Medulla oblongata (tissue), 1 donor: ENCODE results near the gene RPL27.
"Not testable (repeated sequence)": the region's sequence is repeated elsewhere in the genome, so short reads cannot be mapped to it uniquely, and the experiment has no call there.

Experiments
- DNase-seq: peaks from one replicate; pipeline ENCODE4 v3.0.0-alpha.2; 2015; ENCODE audit errors: extremely low spot score

Gene RPL27

GRCh38 chr17:42997984-42998938 lies at the start of gene RPL27:
RPL27 (plus strand) TSS chr17:42998419; CDS start chr17:42998751, 332 bp downstream.
- DNase-seq = peak; percentile 100

GRCh38 chr17:42950044-42950783 lies 48.0 kb upstream of the RPL27 start:
- no peak for DNase-seq

- DNase-seq = no peak
Measured at GRCh38 chr17:42953669-42954068, 44.5 kb upstream of the RPL27 start.

DNA sequence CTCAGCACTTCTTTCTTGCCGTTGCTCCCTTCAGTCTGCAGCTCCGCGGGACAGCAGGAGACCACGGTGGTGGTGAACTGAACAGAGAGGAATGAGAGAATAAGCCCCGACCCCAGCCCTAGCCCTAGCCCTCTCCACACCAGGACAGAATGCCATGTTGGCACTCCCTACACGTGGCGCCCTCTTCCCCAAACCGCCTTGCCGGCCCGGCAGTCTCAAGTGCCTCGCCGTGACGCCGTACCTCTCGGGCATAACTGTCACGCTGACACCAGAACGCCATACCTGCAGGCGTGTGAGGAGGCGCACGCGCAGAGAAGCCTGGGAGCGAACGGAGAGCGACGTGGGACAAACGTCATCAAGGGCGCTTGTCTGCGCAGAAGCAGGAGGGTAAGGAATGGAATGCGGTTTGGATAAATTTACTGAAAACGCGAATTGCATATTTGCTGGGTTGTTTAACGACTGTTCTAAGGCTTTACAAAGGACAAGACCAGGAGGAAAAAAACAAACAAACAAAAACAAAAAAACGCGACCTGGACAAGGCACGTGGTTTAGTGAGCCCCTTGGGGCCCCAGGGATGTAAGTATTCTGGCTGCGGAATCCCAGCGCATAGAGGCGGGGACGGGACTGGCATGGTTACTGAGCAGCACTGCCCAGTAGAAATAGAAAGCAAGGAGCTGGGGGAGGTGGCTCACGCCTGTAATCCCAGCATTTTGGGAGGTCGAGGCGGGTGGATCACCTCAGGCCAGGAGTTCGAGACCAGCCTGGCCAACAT lies 33.9 kb upstream of the RPL27 start, which contains the start of gene AARSD1:
TSS of gene AARSD1 (minus strand) at position 294 of the 772 bp plus-strand sequence. CDS start at position 280, 14 bp downstream.
- DNase-seq = peak; percentile 93

GRCh38 chr17:42967925-42968324 lies 30.3 kb upstream of the RPL27 start:
- no peak for DNase-seq

DNA sequence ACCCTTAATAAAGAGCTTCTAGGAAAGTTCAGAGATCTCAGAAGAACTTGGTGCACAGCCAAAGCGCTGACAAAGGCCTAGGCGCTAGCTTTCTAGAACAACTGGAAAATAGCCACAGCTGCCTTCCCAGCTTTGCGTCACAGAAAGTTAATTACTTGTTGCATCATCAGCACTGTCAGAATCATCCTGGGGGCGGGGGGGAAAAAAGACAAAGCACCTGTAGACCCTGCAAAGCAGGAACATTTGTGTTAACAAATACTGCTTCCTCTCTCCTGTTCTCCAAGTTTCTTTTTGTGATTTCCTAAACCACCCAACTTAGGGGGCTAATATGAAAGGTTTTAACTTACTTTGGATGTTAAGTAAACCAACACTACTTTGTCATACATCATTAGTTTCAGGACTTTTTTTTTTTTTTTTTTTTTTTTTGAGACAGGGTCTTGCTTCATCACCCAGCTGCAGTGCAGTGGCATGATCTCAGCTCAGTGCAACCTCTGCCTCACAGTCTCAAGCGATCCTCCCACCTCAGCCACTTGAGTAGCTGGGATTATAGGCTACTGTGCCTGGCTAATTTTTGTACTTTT lies 29.1 kb upstream of the RPL27 start:
- DNase-seq = no peak

DNA sequence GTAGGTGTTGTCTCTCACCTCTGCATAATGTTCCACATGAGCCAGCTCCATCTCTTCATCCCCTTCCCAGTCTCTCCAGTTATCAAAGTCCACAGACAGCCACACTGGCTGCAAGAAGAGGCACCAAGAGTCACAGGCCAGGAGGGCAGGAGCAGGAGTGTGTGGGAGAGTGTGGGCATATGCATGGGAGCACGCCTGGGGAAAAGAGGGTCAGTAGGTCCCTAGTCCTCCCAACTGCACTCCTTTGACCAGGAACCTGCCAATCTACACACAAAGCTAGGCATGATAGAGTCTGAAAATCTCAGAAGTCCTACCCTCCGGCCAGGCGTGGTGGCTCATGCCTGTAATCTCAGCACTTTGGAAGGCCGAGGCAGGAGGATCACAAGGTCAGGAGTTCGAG lies 26.6 kb upstream of the RPL27 start:
- no peak for DNase-seq

DNA sequence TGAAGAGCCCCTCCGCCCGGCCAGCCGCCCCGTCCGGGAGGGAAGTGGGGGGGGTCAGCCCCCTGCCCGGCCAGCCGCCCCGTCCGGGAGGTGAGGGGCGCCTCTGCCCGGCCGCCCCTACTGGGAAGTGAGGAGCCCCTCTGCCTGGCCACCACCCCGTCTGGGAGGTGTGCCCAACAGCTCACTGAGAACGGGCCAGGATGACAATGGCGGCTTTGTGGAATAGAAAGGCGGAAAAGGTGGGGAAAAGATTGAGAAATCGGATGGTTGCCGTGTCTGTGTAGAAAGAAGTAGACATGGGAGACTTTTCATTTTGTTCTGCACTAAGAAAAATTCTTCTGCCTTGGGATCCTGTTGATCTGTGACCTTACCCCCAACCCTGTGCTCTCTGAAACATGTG lies 24.9 kb upstream of the RPL27 start:
- not testable (repeated sequence) for DNase-seq

DNA sequence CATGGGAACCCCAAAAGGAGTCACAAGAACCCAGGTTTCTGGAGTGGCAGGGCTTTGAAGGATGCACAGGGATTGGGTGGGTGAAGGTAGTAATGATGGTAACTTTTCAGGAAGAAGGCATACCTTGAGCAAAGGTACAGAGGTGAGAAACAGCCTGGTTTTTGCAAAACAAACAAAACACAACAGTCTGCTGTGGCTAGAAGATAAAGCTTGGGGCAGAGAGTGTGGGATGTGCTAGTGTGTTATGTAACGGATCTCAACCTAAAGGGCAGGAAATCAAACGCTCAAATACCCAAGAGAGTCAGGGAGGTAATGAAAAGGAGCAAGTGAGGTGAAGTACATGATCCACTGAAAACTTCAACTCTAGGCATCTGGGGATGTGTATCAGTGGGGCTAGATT lies 23.0 kb upstream of the RPL27 start:
- DNase-seq = no peak

DNA sequence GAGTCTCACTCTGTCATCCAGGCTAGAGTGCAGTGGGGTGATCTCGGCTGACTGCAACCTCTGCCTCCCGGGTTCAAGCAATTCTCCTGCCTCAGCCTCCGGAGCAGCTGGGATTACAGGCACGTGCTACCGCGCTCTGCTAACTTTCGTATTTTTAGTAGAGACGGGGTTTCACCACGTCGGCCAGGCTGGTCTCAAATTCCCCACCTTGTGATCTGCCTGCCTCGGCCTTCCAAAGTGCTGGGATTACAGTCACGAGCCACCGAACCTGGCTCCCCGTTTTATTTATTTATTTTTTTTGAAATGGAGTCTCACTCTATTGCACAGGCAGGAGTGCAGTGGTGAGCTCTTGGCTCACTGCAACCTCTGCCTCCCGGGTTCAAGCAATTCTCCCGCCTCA lies 22.5 kb upstream of the RPL27 start:
- not testable (repeated sequence) for DNase-seq

DNA sequence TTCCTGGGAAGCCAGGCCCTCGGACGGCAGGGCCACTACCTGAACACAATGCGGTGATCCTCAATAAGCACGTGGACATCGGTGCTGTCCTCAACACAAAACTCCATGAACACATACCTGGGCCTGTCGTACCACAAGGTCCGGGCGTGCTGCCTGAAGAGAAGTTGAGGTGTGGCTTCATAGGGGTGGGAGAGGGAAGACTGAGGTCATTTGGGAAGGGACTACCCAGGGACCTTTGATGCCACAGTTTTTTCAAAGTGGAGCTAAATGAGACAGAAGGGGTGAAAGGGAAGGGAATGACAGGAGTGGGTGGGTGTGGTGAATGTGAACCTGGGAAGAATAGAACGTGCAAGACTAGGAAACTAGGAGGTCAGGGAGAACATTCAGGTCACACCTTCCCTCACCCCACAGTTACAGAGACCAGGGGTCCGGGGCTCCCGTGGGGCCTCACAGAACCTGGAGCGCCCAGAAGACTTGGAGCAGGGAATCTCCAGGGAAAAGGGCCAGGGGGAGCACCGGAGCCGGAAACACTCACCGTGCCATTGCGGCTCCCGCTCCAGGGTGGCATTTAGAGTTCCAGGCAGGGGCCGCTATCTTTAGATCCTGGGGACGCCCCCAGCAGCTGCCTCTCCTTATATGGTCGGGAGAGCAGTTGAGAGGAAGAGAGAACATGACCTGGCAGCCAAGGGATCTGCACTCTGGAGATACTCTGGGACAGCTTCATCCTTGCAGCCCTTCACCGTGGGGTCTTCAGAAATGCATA lies 18.5 kb upstream of the RPL27 start, which contains the start of gene PTGES3L:
TSS of gene PTGES3L (minus strand) at position 570 of the 763 bp plus-strand sequence. CDS start at position 543, 27 bp downstream.
- DNase-seq = no peak

DNA sequence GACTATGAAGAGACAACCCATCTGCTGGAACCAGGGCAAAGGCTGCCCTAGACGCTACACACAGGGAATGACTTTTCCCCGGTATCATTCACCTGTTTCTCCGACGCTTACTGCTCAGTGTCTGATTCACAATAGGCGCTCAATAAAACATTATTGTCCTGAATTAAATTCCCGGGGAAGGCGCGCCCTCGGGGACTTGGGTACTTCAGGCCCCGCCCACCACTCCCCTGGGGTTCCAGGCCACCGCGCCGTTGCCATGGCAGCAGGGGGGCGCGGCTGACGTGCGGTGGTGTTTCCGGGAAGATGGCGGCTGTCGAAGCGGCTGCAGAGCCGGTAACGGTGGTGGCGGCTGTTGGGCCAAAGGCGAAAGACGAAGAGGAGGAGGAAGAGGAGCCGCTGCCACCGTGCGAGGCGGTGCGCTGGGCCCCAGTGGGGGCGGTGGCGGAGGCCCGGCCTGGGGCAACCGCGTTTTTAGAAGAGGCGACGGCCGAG lies 17.9 kb upstream of the RPL27 start, which contains the start of gene RUNDC1:
TSS of gene RUNDC1 (plus strand) at position 292 of the 492 bp plus-strand sequence. CDS start at position 304, 12 bp downstream.
- DNase-seq = peak; percentile 88

- DNase-seq = no peak
Measured at GRCh38 chr17:42980766-42981397, 17.3 kb upstream of the RPL27 start.

DNA sequence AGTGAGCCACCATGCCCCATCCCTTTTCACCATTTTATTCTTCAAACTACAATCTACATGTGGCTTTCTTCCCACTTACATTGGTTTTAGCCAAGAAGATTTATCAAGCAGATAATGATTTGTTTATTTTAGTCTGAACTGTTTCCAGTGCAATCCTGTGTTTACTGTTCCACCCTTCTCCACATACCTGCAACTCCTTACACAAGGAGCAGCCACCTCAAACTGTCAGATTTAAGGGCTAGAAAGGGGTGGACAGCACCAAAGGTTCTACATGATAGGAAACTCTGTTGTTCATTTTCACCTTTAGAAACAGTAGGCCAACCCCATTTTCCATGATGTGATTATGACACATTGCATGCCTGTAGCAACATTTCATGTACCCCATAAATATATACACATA lies 16.0 kb upstream of the RPL27 start:
- DNase-seq = no peak

- peak; percentile 72 for DNase-seq
Measured at GRCh38 chr17:42985225-42985624, 13.0 kb upstream of the RPL27 start.

GRCh38 chr17:42989141-42989540 lies 9.1 kb upstream of the RPL27 start:
- DNase-seq = no peak

- DNase-seq = no peak
Measured at GRCh38 chr17:42989726-42990652, 8.2 kb upstream of the RPL27 start.

DNA sequence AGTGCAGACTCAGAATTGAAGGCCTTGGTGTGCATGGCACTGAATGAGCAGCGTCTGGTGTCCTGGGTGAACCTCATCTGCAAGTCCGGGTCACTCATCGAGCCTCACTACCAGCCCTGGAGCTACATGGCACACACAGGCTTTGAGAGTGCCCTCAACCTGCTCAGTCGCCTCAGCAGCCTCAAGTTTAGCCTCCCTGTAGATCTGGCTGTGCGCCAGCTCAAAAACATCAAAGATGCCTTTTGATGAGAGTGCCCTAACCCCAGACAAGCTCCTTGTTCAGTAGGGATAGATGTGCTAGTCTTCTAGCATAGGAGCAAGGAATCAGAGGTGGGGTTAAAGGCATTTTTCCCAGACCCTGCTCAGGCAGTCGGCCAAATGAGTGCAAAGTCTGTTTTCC lies 6.7 kb upstream of the RPL27 start:
- no peak for DNase-seq

DNA sequence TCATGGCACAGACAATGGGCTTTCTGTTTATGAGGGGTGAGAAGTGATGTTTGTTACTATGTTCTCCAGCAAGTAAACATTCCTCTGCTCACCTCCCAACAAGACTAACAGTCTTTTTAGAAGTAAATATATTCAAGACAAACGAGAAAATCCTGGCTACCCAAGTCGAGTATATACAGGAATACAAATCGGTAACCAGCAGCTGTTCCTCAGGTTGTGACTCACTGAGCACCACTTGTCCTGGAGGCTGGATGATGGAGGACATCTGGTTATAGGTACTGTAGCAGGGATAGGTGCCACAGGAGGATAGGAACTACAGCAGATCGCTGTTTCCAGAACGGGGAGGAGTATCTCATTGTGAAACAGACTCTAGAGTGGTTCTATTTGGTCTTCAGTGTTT lies 5.3 kb upstream of the RPL27 start:
- no peak for DNase-seq
